PFSK-1 (cell line): ENCODE results near the gene WAC.

Experiments
- FOXP2 ChIP-seq: optimal IDR thresholded peaks from 2 replicates; pipeline ENCODE3; 2011; ENCODE audit warnings: borderline replicate concordance, control low read depth, inconsistent platforms; ENCODE audit not compliant: insufficient read depth; ENCODE audit errors: extremely low read length, extremely low read depth
- POLR2AphosphoS5 ChIP-seq: IDR thresholded peaks from 2 replicates; pipeline ENCODE4 v1.6.1; 2012; ENCODE audit warnings: low read depth, mild to moderate bottlenecking, control low read depth, low read length, moderate library complexity
- SIN3A ChIP-seq: IDR thresholded peaks from 2 replicates; pipeline ENCODE4 v1.6.1; 2012; ENCODE audit warnings: mild to moderate bottlenecking, low read length, moderate library complexity, borderline replicate concordance; ENCODE audit not compliant: insufficient read depth
- TAF1 ChIP-seq: IDR thresholded peaks from 2 replicates; pipeline ENCODE4 v1.6.1; 2012; ENCODE audit warnings: low read length, control low read depth, borderline replicate concordance; ENCODE audit not compliant: insufficient read depth

GRCh38 chr10:28627102-28627501, 94.2 kb downstream of the WAC start:
- TF ChIP-seq SIN3A (no peak), POLR2AphosphoS5 (no peak), TAF1 (no peak), FOXP2 (no peak)
